GM03348 (cell line): ENCODE measurements around the gene FKBP14.

Experiments
- DNase-seq: peaks from one replicate; pipeline ENCODE4 v3.0.0; 2012; ENCODE audit warnings: low spot score

FKBP14 gene

DNA sequence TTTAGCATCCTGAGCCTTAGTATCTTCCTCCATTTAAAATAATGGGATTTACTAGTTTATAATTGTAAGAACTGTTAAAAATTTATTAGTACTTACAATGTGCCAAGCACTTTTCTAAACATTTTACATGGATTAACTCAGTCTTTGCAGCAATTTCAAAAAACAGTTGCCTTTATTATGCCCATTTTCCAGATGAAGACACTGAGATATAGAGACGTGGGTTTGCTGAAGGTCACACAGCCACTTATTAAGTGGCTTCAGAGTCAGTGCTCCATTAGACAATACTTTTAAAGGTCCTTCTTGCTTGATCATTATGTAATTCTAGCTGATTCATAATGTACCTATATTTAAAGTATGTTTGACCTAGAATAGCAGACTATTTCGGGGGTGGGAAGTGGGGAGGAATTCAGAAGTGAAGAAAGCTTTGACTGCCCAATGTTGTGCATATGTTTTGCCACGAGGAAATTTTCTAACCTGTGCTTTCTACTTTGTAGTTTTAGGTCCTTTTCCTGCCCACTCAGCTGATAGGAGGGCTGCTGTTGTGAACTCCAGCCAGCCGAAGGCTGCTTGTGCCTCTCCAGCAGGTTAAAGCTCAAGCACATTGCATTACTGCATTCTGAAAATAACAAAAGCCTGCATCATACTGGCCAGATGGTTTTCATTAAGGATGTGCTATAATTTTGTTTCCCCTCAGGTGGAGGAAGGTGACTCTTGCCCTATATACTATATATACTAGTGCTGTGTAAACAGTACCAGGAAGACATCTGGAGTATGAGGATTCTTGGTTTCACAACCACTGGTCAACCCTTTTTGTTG, 6.0 kb upstream of the FKBP14 start:
- peak; percentile 11 for DNase-seq

DNA sequence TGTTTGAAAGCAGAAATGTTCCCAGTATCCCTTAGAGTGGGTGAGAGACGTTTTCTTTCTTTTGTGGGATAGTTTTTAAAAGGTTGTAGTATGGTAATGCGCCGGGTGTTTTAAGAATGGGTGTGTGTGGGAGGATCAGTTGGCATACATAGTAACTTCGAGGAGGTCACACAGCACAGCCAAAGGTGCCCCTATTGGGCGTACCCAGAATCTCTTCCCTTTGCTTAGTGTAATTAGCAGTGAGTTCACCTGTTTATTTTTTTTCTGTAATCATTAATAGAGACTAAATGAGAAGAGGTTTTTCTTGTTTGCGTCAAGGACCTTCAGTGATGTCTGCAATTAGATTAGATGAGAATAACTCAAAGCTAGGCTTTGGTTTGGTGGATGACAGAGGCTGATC, 3.2 kb upstream of the FKBP14 start:
- no peak for DNase-seq

DNA sequence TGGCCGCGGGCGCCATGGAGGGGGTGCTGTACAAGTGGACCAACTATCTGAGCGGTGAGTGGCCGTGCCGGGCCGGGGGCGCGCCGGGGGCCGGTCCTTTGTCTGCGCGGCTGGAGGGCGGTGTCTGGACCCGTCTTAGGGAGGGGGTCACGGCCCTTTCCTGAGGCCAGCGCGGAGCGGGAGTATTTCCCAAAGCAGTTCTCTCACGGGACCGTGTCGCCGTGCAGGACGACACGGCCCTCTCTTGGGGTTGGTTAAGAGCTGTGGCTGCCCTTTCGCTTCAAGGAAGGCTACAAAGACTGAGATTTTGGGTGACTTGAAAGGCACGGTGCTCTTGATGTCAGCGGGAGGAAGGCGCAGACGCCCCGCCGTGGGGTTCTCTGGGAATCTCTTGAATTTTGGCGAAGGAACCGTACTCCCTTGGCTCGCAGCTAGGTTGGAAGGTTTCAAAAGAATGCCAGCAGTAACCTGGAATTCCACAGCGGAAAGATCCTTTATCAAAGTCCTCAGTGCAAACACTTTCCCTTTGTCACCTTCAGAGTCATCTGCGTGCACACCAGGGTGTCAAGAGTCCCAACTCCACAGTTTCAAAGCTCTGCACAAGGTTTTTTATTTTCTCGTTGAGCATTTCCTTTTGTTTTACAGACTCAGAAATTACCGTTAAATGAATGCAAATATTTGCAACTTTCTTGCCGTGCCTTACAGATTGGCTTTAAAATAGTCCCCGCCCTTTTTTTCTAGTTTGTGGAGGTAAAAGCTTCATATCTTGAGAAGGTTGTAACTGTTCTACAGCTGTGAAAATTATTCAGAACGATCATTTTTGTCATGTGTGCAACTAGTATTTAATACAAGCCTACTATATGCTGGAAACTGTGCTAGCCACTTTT, 2.5 kb upstream of the FKBP14 start:
- DNase-seq, result peak; percentile 44

DNA sequence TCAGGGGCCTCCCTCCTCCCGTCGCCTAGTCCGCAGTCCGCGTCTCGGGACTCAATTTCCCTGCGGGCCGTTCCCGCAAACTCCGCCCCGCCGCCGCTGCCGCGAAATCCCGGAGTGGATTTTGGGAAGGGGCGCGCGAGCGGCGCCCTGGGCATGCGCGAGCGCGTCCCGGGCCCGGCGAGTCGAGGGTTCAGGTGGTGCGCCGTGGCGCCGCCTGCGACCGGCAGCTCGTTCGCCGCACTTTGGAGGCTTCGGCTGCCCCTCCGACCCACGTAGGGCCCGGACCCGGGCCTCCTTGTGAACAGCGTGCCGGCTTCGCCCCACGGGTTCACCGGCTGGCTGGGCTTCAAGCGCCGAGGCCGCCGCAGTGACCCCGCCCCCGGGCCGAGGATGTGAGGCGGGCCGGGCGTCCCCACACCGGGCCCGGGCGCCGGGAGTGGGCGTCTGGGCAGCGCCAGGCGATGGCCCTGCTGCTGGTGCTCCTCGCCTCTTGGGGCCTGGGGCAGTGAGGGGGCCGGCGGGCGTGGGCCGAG, 1.8 kb upstream of the FKBP14 start, which contains the start of gene PLEKHA8:
Gene PLEKHA8 (plus strand): TSS at position 197 of the 533 bp plus-strand sequence. CDS start 351 bp downstream, outside the sequence.
- DNase-seq, result peak; percentile 94

- no peak for DNase-seq
These were observed 1.3 kb upstream of the FKBP14 start for GRCh38 chr7:30027740-30028215.

GRCh38 chr7:30027065-30027456, 559 bp upstream of the FKBP14 start:
- DNase-seq, result peak; percentile 24

DNA sequence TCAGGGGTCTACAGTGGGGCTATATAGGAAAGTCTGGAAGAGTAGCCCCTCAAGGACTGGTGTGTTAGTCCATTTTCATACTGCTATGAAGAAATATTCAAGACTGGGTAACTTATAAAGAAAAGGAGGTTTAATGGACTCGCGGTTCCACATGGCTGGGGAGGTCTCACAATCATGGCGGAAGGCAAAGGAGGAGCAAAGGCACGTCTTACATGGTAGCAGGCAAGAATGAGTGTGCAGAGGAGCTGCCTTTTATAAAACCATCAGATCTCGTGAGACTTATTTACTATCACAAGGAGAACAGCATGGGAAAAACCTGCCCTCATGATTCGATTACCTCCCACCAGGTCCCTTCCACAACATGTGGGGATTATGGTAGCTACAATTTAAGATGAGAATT, 3.0 kb downstream of the FKBP14 start:
- DNase-seq, result no peak

- no peak for DNase-seq
These were observed 3.5 kb downstream of the FKBP14 start for GRCh38 chr7:30022991-30023390.

DNA sequence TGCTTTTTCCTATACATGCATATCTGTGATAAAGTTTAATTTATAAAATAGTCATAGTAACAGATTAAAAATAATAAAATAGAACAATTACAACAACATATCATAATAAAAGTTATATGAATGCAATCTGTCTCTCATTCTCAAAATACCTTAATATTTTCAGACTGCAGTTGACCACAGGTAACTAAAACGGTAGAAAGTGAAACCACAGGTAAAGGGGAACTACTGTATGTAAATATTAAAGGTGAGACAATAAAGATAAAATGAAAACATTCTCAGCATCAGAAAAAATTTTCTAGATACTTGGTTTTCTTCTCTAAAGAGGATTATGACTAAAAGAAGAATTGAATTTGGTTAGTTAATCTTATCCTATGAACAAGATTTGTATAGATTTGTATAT, 6.0 kb downstream of the FKBP14 start:
- DNase-seq, result no peak

GRCh38 chr7:30019960-30020359, 6.5 kb downstream of the FKBP14 start:
- DNase-seq, result no peak

DNA sequence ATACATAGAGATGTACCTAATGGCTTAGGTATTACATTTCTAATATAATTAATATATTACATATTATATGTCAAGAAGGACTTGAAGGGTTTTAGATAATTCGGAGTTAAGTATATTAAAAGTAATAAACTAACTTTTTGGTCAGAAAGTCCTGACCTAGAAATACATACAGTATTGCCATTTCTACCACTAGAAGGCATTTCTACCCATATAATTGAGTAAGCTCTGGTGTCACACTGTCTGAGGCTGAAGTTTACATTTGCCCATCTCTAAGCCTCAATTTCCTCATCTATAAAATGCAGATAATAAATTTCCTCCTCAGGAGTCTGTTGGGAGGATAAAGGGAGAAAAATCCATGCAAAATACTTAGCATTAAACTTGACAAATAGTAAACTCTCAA, 7.1 kb downstream of the FKBP14 start:
- no peak for DNase-seq

- DNase-seq, result no peak
These were observed 8.1 kb downstream of the FKBP14 start for GRCh38 chr7:30018451-30018850.

- DNase-seq, result no peak
These were observed 13.7 kb downstream of the FKBP14 start for GRCh38 chr7:30012757-30013156.

DNA sequence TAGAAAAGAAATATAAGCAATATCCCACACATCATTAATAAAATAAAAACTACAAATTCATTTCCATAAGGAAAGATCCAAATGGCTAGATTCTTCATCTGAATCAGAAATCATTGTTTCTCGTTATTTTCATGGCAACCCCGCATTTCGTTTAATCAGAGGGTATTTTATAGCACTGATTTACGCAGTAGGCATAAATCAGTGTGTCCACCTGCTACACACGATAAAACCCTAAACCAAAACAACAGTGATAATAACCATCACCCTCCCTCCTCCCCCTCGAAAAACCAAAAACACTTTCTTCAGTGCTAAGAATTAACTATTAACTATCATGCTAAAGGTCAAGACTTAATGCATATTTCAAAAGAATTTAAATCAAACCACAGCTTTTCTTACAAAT, 16.5 kb downstream of the FKBP14 start:
- no peak for DNase-seq

GRCh38 chr7:30005464-30005863, 21.0 kb downstream of the FKBP14 start:
- no peak for DNase-seq

GRCh38 chr7:30003098-30003497, 23.4 kb downstream of the FKBP14 start:
- no peak for DNase-seq

DNA sequence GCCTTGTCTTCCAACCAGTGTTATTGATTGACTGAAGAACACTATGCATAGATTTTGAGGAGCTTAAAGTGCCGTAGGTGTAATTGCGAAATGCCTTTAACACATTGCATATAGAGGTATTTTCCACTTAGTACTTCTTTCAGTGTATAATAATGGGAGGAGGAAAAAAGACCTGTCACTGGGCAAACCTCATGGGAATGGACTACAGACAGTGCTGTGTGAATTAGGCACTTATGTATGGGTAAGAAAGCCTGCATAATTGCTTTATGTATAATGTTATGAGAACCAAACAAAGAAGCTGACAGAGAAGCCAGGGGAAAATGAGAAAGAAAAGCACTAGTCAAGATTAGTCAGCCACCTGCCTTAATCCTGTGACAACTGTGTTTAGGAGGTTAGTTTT, 24.5 kb downstream of the FKBP14 start:
- no peak for DNase-seq

DNA sequence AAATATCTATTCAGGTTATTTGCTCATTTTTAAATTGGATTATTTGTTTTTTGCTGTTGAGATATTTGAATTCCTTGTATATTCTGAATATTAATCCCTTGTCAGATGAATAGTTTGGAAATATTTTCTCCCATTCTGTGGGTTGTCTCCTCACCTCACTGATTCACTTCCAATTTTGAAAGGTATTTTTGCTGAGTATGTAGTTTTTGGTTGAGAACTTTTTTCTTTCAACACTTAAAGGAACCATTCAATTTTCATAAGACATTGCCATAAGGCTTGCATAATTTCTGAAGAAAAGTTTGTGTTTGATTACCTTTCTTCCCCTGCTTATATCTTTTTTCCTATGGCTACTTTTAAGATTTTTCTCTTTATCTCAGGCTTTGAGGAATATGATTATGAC, 28.0 kb downstream of the FKBP14 start:
- no peak for DNase-seq

DNA sequence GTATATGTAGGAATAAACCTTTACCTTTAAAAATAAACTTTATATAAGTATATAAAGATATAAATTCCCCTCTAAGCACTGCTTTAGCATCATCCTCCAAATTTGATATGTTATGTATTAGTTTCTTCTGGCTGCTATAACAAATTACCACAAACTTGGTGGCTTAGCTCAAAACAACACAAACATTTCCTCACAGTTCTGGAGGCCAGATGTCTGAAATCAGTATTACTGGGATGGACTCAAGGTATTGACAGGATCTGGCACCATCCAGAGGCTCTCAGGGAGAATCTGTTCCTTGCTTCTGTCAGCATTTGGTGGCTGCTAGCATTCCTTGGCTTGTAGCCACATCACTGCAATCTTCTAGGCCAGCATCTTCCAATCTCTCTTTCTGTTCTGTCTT, 30.2 kb downstream of the FKBP14 start:
- no peak for DNase-seq

- DNase-seq, result no peak
These were observed 30.9 kb downstream of the FKBP14 start for GRCh38 chr7:29995652-29996051.

- DNase-seq, result no peak
These were observed 33.4 kb downstream of the FKBP14 start for GRCh38 chr7:29993140-29993539.

DNA sequence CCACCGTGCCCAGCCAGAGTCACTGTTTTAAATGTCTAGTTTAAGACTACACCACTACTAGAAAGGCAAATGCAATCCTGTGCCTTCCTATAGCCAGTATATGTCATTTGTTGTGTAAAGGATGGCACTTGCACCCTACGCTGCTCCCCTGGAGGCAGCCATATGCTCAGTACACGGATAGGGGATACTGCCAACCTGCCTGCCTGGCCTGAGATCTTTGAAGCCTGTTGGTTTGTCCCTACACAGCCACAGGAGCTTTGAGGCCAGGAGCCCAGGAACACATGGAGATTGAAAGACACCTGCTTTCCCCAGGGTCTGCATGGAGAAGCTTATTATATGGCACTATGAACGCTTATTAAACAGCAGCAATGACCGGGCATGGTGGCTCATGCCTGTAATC, 34.6 kb downstream of the FKBP14 start:
- DNase-seq, result no peak

GRCh38 chr7:29990931-29991330, 35.6 kb downstream of the FKBP14 start:
- no peak for DNase-seq
